Heart right ventricle (tissue), 16 donors: Measurements from ENCODE around the gene FAM50B. TPM values are rescaled to one million over a fixed set of nuclear protein-coding genes. Genes with fewer than 3 reads are reported as not detected.

Experiments used
- ATAC-seq, 8 donors: fragments of 200-7000 bp; cut with Tn5 transposase; one replicate each; pipeline ENCODE4 v1.9.1; 2020; ENCODE audit warnings: mild to moderate bottlenecking in 8 of 8, moderate library complexity in 8 of 8, moderate number of reproducible peaks in 1 of 8
- DNase-seq, 2 donors: peaks; one replicate each; pipeline ENCODE4 v3.0.0-alpha.2; 2020
- H3K27ac ChIP-seq, 10 donors: fragments of 200-600 bp; sonication (generic) in 2 of 10; one replicate each; pipeline versions ENCODE4 v1.5.0 to v1.8.0; 2020 to 2022; ENCODE audit warnings: mild to moderate bottlenecking in 3 of 10
- H3K27me3 ChIP-seq, 7 donors: fragments of 200-600 bp; one replicate each; pipeline ENCODE4 v1.8.0; 2021 to 2022; ENCODE audit warnings: mild to moderate bottlenecking in 2 of 7
- H3K36me3 ChIP-seq, 9 donors: fragments of 200-600 bp; sonication (generic) in 1 of 9; one replicate each; pipeline versions ENCODE4 v1.5.0 to v1.8.0; 2020 to 2022; ENCODE audit warnings: mild to moderate bottlenecking in 2 of 9
- H3K4me1 ChIP-seq, 9 donors: fragments of 200-600 bp; sonication (generic) in 1 of 9; one replicate each; pipeline versions ENCODE4 v1.5.0 to v1.8.0; 2020 to 2022; ENCODE audit warnings: mild to moderate bottlenecking in 4 of 9
- H3K4me3 ChIP-seq, 10 donors: fragments of 200-600 bp; sonication (generic) in 2 of 10; one replicate each; pipeline versions ENCODE4 v1.5.0 to v1.8.0; 2020 to 2022; ENCODE audit warnings: mild to moderate bottlenecking in 7 of 10, moderate library complexity in 2 of 10
- H3K9me3 ChIP-seq, 11 donors: fragments of 200-600 bp in 10 of 11; sonication (generic) in 2 of 11; one replicate each; pipeline versions ENCODE4 v1.5.0 to v1.8.0; 2013 to 2022; ENCODE audit warnings: mild to moderate bottlenecking in 2 of 11, control low read depth in 1 of 11, moderate library complexity in 1 of 11
- CTCF ChIP-seq, 9 donors: fragments of 200-600 bp; sonication (generic) in 2 of 9; IDR thresholded peaks; one replicate each; pipeline versions ENCODE4 v1.5.0 to v1.8.0; 2021 to 2022; ENCODE audit warnings: antibody characterized with exemption in 9 of 9, mild to moderate bottlenecking in 5 of 9, moderate library complexity in 1 of 9
- WGBS, 2 donors: extraction: QIAGEN DNeasy Blood & Tissue Kit; methylation state at CpG; one replicate each; pipeline ENCODE4 v1.1.7; 2013; ENCODE audit warnings: inconsistent platforms in 1 of 2; 5-methylcytosine and 5-hydroxymethylcytosine counted together
- intact Hi-C, 10 donors: fragments of 100-400 bp; cut with DNase I; formaldehyde crosslinking; loops; one replicate each; pipeline versions ENCODE4 v1.11.1 to v1.14.2; 2022
- polyA plus RNA-seq, 2 donors: library from polyadenylated mRNA; stranded (reverse); fragments of 200-250 nt; gene quantifications; one replicate each; pipeline ENCODE4 v1.2.3, GENCODE V29; 2013
- total RNA-seq, 10 donors: library from RNA; stranded (reverse); fragmentation: NEBNext Ultra II Directional in 3 of 10; extraction: Animal tissue kit (Norgen Biotek cat#: 25700) in 3 of 10; gene quantifications; one replicate each; pipeline versions ENCODE4 v1.2.1 to v1.2.4, GENCODE V29; 2021 to 2023
- donor health status: Arrhythmogenic right ventricular cardiomyopathy.
- donor health status: ischemic (EF 13 %, LVEDD 7.1; RV severe dilation, severe dysfunction).
- donor health status: healthy with polysubstance abuse.
- donor health status: DM: no; HTN: yes; CAD: no.
- donor health status: DM: no; HTN: no; CAD: no.
- donor health status: ischemic (EF 25% LVEDD 6.9; RV normal size, moderate dysfunction).
- donor health status: ischemic (EF 25% LVEDD 5.7; RV mildly dilated, moderate dysfunction).
- donor health status: healthy.
- donor health status: DM: yes; HTN: yes; CAD: no.
- donor health status: Ischemic cardiomyopathy.
- donor health status: ischemic (EF 35%, LVEDD 5.7; RV mildly dilated, moderate dysfunction).
- donor health status: nonischemic (EF 11% LVEDD 7.7; RV severe dilation, severe dysfunction).
- donor health status: DM: yes; HTN: yes; CAD: no.
- donor health status: PGD.
- donor health status: ischemic (EF 29% LVEDD 5.4; RV normal size, mild dysfunction).
- donor health status: nonischemic (EF 23%, LVEDD 6.1; RV moderate dilation, normal function).

The FAM50B gene
- total and polyA plus RNA-seq, 12 donors: 5.9 to 31.3 (median 22.4) TPM

- Histone ChIP-seq H3K4me1 (peaks cover 17 to 54% (median 34%) of the 10 kb centered on the region in 9 donors), H3K27ac (peak overlapping the region in 4 of 10 donors; percentile 15 to 57 (median 46)), H3K9me3 (no peaks in the 10 kb centered on the region), H3K27me3 (no peaks in the 10 kb centered on the region), H3K36me3 (no peaks in the 10 kb centered on the region), H3K4me3 (no peak overlapping the region)
- intact Hi-C loops: loop anchor here in 8 of 10 donors (2.0 to 10.0 kb wide), 8 partner anchors 44 to 614 kb away; no protein-coding TSS in a partner anchor
- ATAC-seq (peak in 2 of 8 donors; percentile 38 to 39), DNase-seq (no peak)
- 79 to 87% methylated on average over 15 of the region's 15 CpGs for WGBS, 2 donors
- TF ChIP-seq CTCF (IDR thresholded peaks at IDR 0.05): no peak
Measured at GRCh38 chr6:3888153-3888957, 39.2 kb downstream of the FAM50B start.

GRCh38 chr6:3890047-3890446, 40.9 kb downstream of the FAM50B start:
- no peaks in the 10 kb centered on the region for H3K36me3 ChIP-seq
- H3K27me3 ChIP-seq: no peaks in the 10 kb centered on the region
- no peak for TF ChIP-seq CTCF (IDR thresholded peaks at IDR 0.05)
- H3K27ac ChIP-seq: no peak overlapping the region
- intact Hi-C loops: no loop called here
- peaks cover 11 to 44% (median 26%) of the 10 kb centered on the region in 9 donors for H3K4me1 ChIP-seq
- DNase-seq (no peak), ATAC-seq (no peak)
- H3K4me3 ChIP-seq: no peak overlapping the region
- H3K9me3 ChIP-seq: no peaks in the 10 kb centered on the region
- WGBS, 2 donors: 90 to 95% methylated on average over 9 of the region's 9 CpGs

- ATAC-seq: no peak
- Histone ChIP-seq H3K4me1 (peaks cover 11 to 42% (median 26%) of the 10 kb centered on the region in 9 donors), H3K27ac (peak overlapping the region in 2 of 10 donors; percentile 3 to 23)
Measured at GRCh38 chr6:3891883-3892282, 42.7 kb downstream of the FAM50B start.

DNA sequence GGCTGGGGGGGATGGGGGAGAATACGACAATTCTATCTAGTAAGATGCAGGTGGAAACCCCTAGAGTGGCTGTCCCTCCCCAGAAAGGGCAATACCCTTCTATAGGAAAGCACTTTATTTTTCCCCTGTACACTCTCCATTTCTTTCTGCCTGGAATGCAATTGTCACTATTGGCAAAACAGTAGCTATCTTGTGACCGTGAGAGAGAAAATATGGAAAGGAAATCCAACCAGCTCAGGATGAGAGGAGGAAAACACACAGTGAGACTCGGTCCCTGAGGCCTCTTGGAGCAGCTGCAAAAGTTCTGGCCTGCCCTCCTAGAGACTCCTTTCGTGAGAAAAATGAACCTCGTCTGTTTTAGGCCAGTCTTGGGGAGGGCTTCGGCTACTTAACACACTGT, 43.4 kb downstream of the FAM50B start:
- no peak overlapping the region for H3K4me3 ChIP-seq
- H3K4me1 ChIP-seq: peaks cover 9 to 35% (median 20%) of the 10 kb centered on the region in 9 donors
- ATAC-seq: peak in 4 of 8 donors; percentile 25 to 33 (median 26)
- H3K9me3 ChIP-seq: no peaks in the 10 kb centered on the region
- intact Hi-C loops: no loop called here
- no peak for TF ChIP-seq CTCF (IDR thresholded peaks at IDR 0.05)
- H3K36me3 ChIP-seq: no peaks in the 10 kb centered on the region
- no peak for DNase-seq
- 57 to 60% methylated on average over 6 of the region's 6 CpGs for WGBS, 2 donors
- no peaks in the 10 kb centered on the region for H3K27me3 ChIP-seq
- H3K27ac ChIP-seq: peak overlapping the region in 2 of 10 donors; percentile 23 to 26

More at GRCh38 chr6:3891883-3892282, 42.7 kb downstream of the FAM50B start:
- 76 to 84% methylated on average over 3 of the region's 3 CpGs for WGBS, 2 donors
- intact Hi-C loops: no loop called here
- Histone ChIP-seq H3K36me3 (no peaks in the 10 kb centered on the region), H3K27me3 (no peaks in the 10 kb centered on the region), H3K4me3 (no peak overlapping the region), H3K9me3 (no peaks in the 10 kb centered on the region)
- no peak for DNase-seq
- no peak for TF ChIP-seq CTCF (IDR thresholded peaks at IDR 0.05)
